ENCODE measurements around the gene TRA2B.

DNA sequence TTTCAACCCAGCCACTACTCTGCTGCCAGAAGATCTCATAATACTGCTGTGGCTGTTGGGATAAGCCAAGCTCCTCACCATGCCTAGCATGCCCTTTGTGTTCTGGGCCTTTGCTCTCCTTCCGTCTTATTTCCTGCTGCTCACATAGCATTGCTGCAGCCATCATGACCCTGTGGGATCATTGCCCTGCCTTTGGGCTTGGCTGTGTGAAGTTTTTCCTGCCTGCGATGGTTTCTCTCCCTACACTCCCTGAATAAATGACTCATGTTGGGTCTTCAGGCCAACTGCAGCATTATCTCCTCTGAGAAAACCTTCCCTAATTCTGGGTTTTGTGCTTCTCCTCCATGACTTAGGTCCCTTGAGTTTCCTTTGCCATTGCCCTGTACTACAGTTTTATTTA, 20.8 kb upstream of the TRA2B start:
- TF ChIP-seq, protein P1, sequence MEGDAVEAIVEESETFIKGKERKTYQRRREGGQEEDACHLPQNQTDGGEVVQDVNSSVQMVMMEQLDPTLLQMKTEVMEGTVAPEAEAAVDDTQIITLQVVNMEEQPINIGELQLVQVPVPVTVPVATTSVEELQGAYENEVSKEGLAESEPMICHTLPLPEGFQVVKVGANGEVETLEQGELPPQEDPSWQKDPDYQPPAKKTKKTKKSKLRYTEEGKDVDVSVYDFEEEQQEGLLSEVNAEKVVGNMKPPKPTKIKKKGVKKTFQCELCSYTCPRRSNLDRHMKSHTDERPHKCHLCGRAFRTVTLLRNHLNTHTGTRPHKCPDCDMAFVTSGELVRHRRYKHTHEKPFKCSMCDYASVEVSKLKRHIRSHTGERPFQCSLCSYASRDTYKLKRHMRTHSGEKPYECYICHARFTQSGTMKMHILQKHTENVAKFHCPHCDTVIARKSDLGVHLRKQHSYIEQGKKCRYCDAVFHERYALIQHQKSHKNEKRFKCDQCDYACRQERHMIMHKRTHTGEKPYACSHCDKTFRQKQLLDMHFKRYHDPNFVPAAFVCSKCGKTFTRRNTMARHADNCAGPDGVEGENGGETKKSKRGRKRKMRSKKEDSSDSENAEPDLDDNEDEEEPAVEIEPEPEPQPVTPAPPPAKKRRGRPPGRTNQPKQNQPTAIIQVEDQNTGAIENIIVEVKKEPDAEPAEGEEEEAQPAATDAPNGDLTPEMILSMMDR (IDR thresholded peaks at IDR 0.05; ENCODE audit: poor library complexity, severe bottlenecking): no peak
- TF ChIP-seq EZH2 (IDR thresholded peaks at IDR 0.05; ENCODE audit: borderline replicate concordance, insufficient read depth, low read length, poor library complexity, severe bottlenecking): no peak
- TF ChIP-seq, protein P2, sequence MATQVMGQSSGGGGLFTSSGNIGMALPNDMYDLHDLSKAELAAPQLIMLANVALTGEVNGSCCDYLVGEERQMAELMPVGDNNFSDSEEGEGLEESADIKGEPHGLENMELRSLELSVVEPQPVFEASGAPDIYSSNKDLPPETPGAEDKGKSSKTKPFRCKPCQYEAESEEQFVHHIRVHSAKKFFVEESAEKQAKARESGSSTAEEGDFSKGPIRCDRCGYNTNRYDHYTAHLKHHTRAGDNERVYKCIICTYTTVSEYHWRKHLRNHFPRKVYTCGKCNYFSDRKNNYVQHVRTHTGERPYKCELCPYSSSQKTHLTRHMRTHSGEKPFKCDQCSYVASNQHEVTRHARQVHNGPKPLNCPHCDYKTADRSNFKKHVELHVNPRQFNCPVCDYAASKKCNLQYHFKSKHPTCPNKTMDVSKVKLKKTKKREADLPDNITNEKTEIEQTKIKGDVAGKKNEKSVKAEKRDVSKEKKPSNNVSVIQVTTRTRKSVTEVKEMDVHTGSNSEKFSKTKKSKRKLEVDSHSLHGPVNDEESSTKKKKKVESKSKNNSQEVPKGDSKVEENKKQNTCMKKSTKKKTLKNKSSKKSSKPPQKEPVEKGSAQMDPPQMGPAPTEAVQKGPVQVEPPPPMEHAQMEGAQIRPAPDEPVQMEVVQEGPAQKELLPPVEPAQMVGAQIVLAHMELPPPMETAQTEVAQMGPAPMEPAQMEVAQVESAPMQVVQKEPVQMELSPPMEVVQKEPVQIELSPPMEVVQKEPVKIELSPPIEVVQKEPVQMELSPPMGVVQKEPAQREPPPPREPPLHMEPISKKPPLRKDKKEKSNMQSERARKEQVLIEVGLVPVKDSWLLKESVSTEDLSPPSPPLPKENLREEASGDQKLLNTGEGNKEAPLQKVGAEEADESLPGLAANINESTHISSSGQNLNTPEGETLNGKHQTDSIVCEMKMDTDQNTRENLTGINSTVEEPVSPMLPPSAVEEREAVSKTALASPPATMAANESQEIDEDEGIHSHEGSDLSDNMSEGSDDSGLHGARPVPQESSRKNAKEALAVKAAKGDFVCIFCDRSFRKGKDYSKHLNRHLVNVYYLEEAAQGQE (IDR thresholded peaks at IDR 0.05; ENCODE audit: borderline replicate concordance): no peak
